Keratinocyte (primary cell): ENCODE data around the gene HDAC7. TPM values are rescaled to one million over a fixed set of nuclear protein-coding genes. Genes with fewer than 3 reads are reported as not detected.

Experiments used
- DNase-seq: peaks from one replicate; pipeline ENCODE4 v3.0.0-alpha.2; 2011; ENCODE audit warnings: low read depth, missing footprints, low spot score
- FAIRE-seq: peaks from 2 replicates; lab custom pipeline; 2011; peaks lifted over from hg19 to GRCh38; lab: Jason Lieb, UNC
- H2AFZ ChIP-seq: 2 replicates; pipeline ENCODE4 v1.6.0; 2012; ENCODE audit warnings: low read length, control low read depth, inconsistent platforms; ENCODE audit not compliant: control insufficient read depth
- H3K27ac ChIP-seq: 2 replicates; pipeline ENCODE4 v1.5.1; 2011; ENCODE audit warnings: low read length; ENCODE audit not compliant: control insufficient read depth, insufficient read depth
- H3K27me3 ChIP-seq: 3 replicates; pipeline ENCODE4 v1.6.0; 2011; ENCODE audit warnings: low read length; ENCODE audit not compliant: control insufficient read depth, insufficient read depth; ENCODE audit errors: extremely low read depth
- H3K36me3 ChIP-seq, 2 experiments: 2 replicates in 1 of 2; 3 replicates in 1 of 2; pipeline ENCODE4 v1.5.1; 2011; ENCODE audit warnings: low read length in 2 of 2, mild to moderate bottlenecking in 1 of 2; ENCODE audit not compliant: control insufficient read depth in 2 of 2, insufficient read depth in 2 of 2; ENCODE audit errors: extremely low read depth in 1 of 2
- H3K4me1 ChIP-seq: 3 replicates; pipeline ENCODE4 v1.5.1; 2011; ENCODE audit warnings: low read length; ENCODE audit not compliant: control insufficient read depth, insufficient read depth; ENCODE audit errors: extremely low read depth
- H3K4me2 ChIP-seq: 3 replicates; pipeline ENCODE4 v1.6.0; 2011; ENCODE audit warnings: low read depth, low read length; ENCODE audit not compliant: control insufficient read depth, insufficient read depth; ENCODE audit errors: extremely low read depth
- H3K4me3 ChIP-seq, 3 experiments: fragments of 200-600 bp in 1 of 3; sonication (generic) in 1 of 3; 2 replicates in 2 of 3; 3 replicates in 1 of 3; pipeline ENCODE4 v1.5.1; 2011 to 2016; ENCODE audit warnings: low read length in 3 of 3, mild to moderate bottlenecking in 3 of 3, control low read depth in 2 of 3, inconsistent platforms in 1 of 3, low read depth in 1 of 3, mixed read lengths in 1 of 3, mixed run types in 1 of 3, moderate library complexity in 1 of 3; ENCODE audit not compliant: control insufficient read depth in 2 of 3, insufficient read depth in 2 of 3; ENCODE audit errors: extremely low read depth in 1 of 3
- H3K79me2 ChIP-seq: 2 replicates; pipeline ENCODE4 v1.6.0; 2012; ENCODE audit warnings: low read length; ENCODE audit not compliant: control insufficient read depth, insufficient read depth
- H3K9ac ChIP-seq: 3 replicates; pipeline ENCODE4 v1.6.0; 2011; ENCODE audit warnings: low read length; ENCODE audit not compliant: control insufficient read depth, insufficient read depth; ENCODE audit errors: extremely low read depth
- H3K9me1 ChIP-seq: 3 replicates; pipeline ENCODE4 v1.6.0; 2011; ENCODE audit warnings: low read length; ENCODE audit not compliant: control insufficient read depth, insufficient read depth; ENCODE audit errors: extremely low read depth
- H3K9me3 ChIP-seq: 2 replicates; pipeline ENCODE4 v1.5.1; 2012; ENCODE audit warnings: low read depth, low read length; ENCODE audit not compliant: control insufficient read depth
- H4K20me1 ChIP-seq: 3 replicates; pipeline ENCODE4 v1.6.0; 2011; ENCODE audit warnings: low read length; ENCODE audit not compliant: control insufficient read depth, insufficient read depth; ENCODE audit errors: extremely low read depth
- CTCF ChIP-seq, 3 experiments: IDR thresholded peaks in 1 of 3; conservative IDR thresholded peaks in 1 of 3; optimal IDR thresholded peaks in 1 of 3; 2 replicates in 2 of 3; 3 replicates in 1 of 3; pipeline versions ENCODE3 to v1.5.1; 2011; ENCODE audit warnings: low read length in 3 of 3, mild to moderate bottlenecking in 3 of 3, moderate library complexity in 2 of 3, control low read depth in 1 of 3, inconsistent platforms in 1 of 3; ENCODE audit not compliant: insufficient read depth in 2 of 3; ENCODE audit errors: extremely low read depth in 1 of 3
- EZH2 ChIP-seq: IDR thresholded peaks from one replicate; pipeline ENCODE4 v1.6.1; 2012; ENCODE audit warnings: inconsistent platforms, mild to moderate bottlenecking, low read length, moderate library complexity
- dilution Hi-C: fragments of 300-500 bp; cut with MboI; formaldehyde crosslinking; loops from one replicate; pipeline ENCODE4 v1.7.0; 2020; ENCODE audit warnings: low sequenced_read_pairs; ENCODE audit not compliant: extremely low pct_ligation_motif_present
- polyA plus RNA-seq, 5 experiments: library from polyadenylated mRNA; depleted of rRNA in 3 of 5; stranded (reverse) in 3 of 5; stranded (forward) in 1 of 5; unstranded in 1 of 5; fragments of >200 nt; gene quantifications; 1 replicate in 1 of 5; 2 replicates in 3 of 5; 3 replicates in 1 of 5; pipeline versions ENCODE4 v1.2.1 to v1.2.3, GENCODE V29; 2011 to 2012; ENCODE audit warnings: missing spikeins in 2 of 5, low read depth in 1 of 5, low replicate concordance in 1 of 5

The HDAC7 gene
- polyA plus RNA-seq, 1 donor (not counting 4 experiments of a cell fraction or from before 2014, with no cell fraction given) = 17.0 TPM

- no peak for DNase-seq
- Histone ChIP-seq H4K20me1 (no peaks in the 10 kb centered on the region), H3K36me3 (peaks cover 0 to 5% of the 10 kb centered on the region in 2 experiments), H3K9me3 (no peaks in the 10 kb centered on the region), H3K79me2 (no peaks in the 10 kb centered on the region), H3K9me1 (no peaks in the 10 kb centered on the region), H3K27ac (no peak overlapping the region), H2AFZ (no peak overlapping the region), H3K9ac (no peak overlapping the region), H3K4me1 (peaks cover 1% of the 10 kb centered on the region), H3K27me3 (no peaks in the 10 kb centered on the region), H3K4me2 (no peak overlapping the region), H3K4me3 (no peak overlapping the region)
- dilution Hi-C loops = no loop called here
- no peak for FAIRE-seq
- no peak for TF ChIP-seq CTCF (optimal IDR thresholded peaks at IDR 0.05 in 1 of 3, IDR thresholded peaks at IDR 0.05 in 1 of 3, conservative IDR thresholded peaks at IDR 0.05 in 1 of 3; ENCODE audit: extremely low read depth in 1 of 3, insufficient read depth in 2 of 3, low read length in 3 of 3)
- no peak for TF ChIP-seq EZH2
Measured at GRCh38 chr12:47736216-47736615, 83.5 kb downstream of the HDAC7 start.

GRCh38 chr12:47735649-47736048, 84.1 kb downstream of the HDAC7 start:
- H3K4me1 ChIP-seq = no peaks in the 10 kb centered on the region
- no peak for FAIRE-seq
- dilution Hi-C loops = no loop called here

More at GRCh38 chr12:47735649-47736048, 84.1 kb downstream of the HDAC7 start:
- Histone ChIP-seq H3K4me3 (no peak overlapping the region), H3K36me3 (peaks cover 0 to 5% of the 10 kb centered on the region in 2 experiments), H3K27me3 (no peaks in the 10 kb centered on the region), H3K79me2 (no peaks in the 10 kb centered on the region), H3K9ac (no peak overlapping the region), H3K9me3 (no peaks in the 10 kb centered on the region), H2AFZ (no peak overlapping the region), H3K9me1 (no peaks in the 10 kb centered on the region), H4K20me1 (no peaks in the 10 kb centered on the region), H3K4me2 (no peak overlapping the region), H3K27ac (no peak overlapping the region)
- DNase-seq = no peak
- TF ChIP-seq CTCF (optimal IDR thresholded peaks at IDR 0.05 in 1 of 3, IDR thresholded peaks at IDR 0.05 in 1 of 3, conservative IDR thresholded peaks at IDR 0.05 in 1 of 3; ENCODE audit: extremely low read depth in 1 of 3, insufficient read depth in 2 of 3, low read length in 3 of 3) (no peak), EZH2 (no peak)
